H9 (cell line): ENCODE results near the gene KRT25. TPM values are rescaled to one million over a fixed set of nuclear protein-coding genes. Genes with fewer than 3 reads are reported as not detected.

Source experiments
- DNase-seq: peaks from one replicate; pipeline ENCODE4 v3.0.0-alpha.2; 2017
- H2AFZ ChIP-seq: one replicate; pipeline ENCODE4 v1.6.1; 2013; ENCODE audit warnings: mild to moderate bottlenecking, low read length, control low read depth, moderate library complexity
- H2AK5ac ChIP-seq: 2 replicates; pipeline ENCODE4 v1.6.1; 2013; ENCODE audit warnings: low read length, control low read depth, mixed read lengths; ENCODE audit not compliant: insufficient read length
- H2BK120ac ChIP-seq: one replicate; pipeline ENCODE4 v1.6.1; 2013; ENCODE audit warnings: low read depth, mild to moderate bottlenecking, low read length, control low read depth, inconsistent platforms; ENCODE audit not compliant: poor library complexity, severe bottlenecking
- H2BK12ac ChIP-seq: 2 replicates; pipeline ENCODE4 v1.6.1; 2013; ENCODE audit warnings: low read length, control low read depth, mixed read lengths, low read depth; ENCODE audit not compliant: insufficient read length
- H2BK15ac ChIP-seq: 2 replicates; pipeline ENCODE4 v1.6.1; 2013; ENCODE audit warnings: low read depth, low read length, control low read depth
- H2BK20ac ChIP-seq: one replicate; pipeline ENCODE4 v1.6.1; 2013; ENCODE audit warnings: low read depth, mild to moderate bottlenecking, low read length, control low read depth, inconsistent platforms; ENCODE audit not compliant: poor library complexity, severe bottlenecking
- H2BK5ac ChIP-seq: 2 replicates; pipeline ENCODE4 v1.6.1; 2013; ENCODE audit warnings: low read length, control low read depth, mixed read lengths; ENCODE audit not compliant: insufficient read length
- H3K14ac ChIP-seq: 2 replicates; pipeline ENCODE4 v1.6.1; 2013; ENCODE audit warnings: low read length, control low read depth; ENCODE audit not compliant: insufficient read depth
- H3K18ac ChIP-seq: 2 replicates; pipeline ENCODE4 v1.6.1; 2013; ENCODE audit warnings: low read depth, mild to moderate bottlenecking, mixed read lengths, low read length, control low read depth; ENCODE audit not compliant: insufficient read length
- H3K23ac ChIP-seq: 2 replicates; pipeline ENCODE4 v1.6.1; 2013; ENCODE audit warnings: low read length, control low read depth, mixed read lengths, low read depth; ENCODE audit not compliant: insufficient read length
- H3K23me2 ChIP-seq: 2 replicates; pipeline ENCODE4 v1.6.1; 2013; ENCODE audit warnings: low read depth, mild to moderate bottlenecking, mixed read lengths, low read length, control low read depth; ENCODE audit not compliant: insufficient read length, poor library complexity, severe bottlenecking
- H3K27ac ChIP-seq: 2 replicates; pipeline ENCODE4 v1.5.1; 2013; ENCODE audit warnings: low read length, control low read depth, mixed read lengths, low read depth; ENCODE audit not compliant: insufficient read length
- H3K27me3 ChIP-seq: 2 replicates; pipeline ENCODE4 v1.6.1; 2013; ENCODE audit warnings: low read length, control low read depth, inconsistent platforms; ENCODE audit not compliant: insufficient read depth
- H3K4ac ChIP-seq: 2 replicates; pipeline ENCODE4 v1.6.1; 2013; ENCODE audit warnings: low read depth, mild to moderate bottlenecking, control low read depth, inconsistent platforms, low read length, moderate library complexity
- H3K4me1 ChIP-seq: 2 replicates; pipeline ENCODE4 v1.6.1; 2013; ENCODE audit warnings: low read length, control low read depth, inconsistent platforms; ENCODE audit not compliant: insufficient read depth
- H3K4me2 ChIP-seq: 2 replicates; pipeline ENCODE4 v1.6.1; 2013; ENCODE audit warnings: low read length, control low read depth, mixed read lengths; ENCODE audit not compliant: insufficient read length, insufficient read depth
- H3K56ac ChIP-seq: 2 replicates; pipeline ENCODE4 v1.6.1; 2013; ENCODE audit warnings: low read depth, mild to moderate bottlenecking, mixed read lengths, low read length, control low read depth; ENCODE audit not compliant: insufficient read length
- H3K79me1 ChIP-seq: 2 replicates; pipeline ENCODE4 v1.6.1; 2013; ENCODE audit warnings: low read depth, mild to moderate bottlenecking, moderate library complexity, low read length, control low read depth, inconsistent platforms; ENCODE audit not compliant: insufficient read depth, poor library complexity, severe bottlenecking
- H3K79me2 ChIP-seq: 2 replicates; pipeline ENCODE4 v1.6.1; 2013; ENCODE audit warnings: low read length, control low read depth, inconsistent platforms; ENCODE audit not compliant: insufficient read depth
- H3K9ac ChIP-seq: 2 replicates; pipeline ENCODE4 v1.6.1; 2013; ENCODE audit warnings: low read length, control low read depth, mixed read lengths; ENCODE audit not compliant: insufficient read length; ENCODE audit errors: extremely low read depth
- H3K9me3 ChIP-seq: one replicate; pipeline ENCODE4 v1.6.1; 2013; ENCODE audit warnings: low read depth, low read length, inconsistent platforms; ENCODE audit not compliant: control insufficient read depth
- H3T11ph ChIP-seq: one replicate; pipeline ENCODE4 v1.6.1; 2013; ENCODE audit warnings: mild to moderate bottlenecking, low read length, control low read depth, inconsistent platforms
- H4K20me1 ChIP-seq: one replicate; pipeline ENCODE4 v1.6.1; 2013; ENCODE audit not compliant: control insufficient read depth, insufficient read length, insufficient read depth
- H4K5ac ChIP-seq: 2 replicates; pipeline ENCODE4 v1.6.1; 2013; ENCODE audit warnings: low read depth, mild to moderate bottlenecking, mixed read lengths, low read length, control low read depth; ENCODE audit not compliant: insufficient read length
- H4K8ac ChIP-seq: replicated peaks from 2 replicates; pipeline ENCODE4 v1.6.1; 2013; ENCODE audit warnings: low read length, control low read depth, mixed read lengths, low read depth; ENCODE audit not compliant: insufficient read length
- H4K91ac ChIP-seq: 2 replicates; pipeline ENCODE4 v1.6.1; 2013; ENCODE audit warnings: low read depth, mild to moderate bottlenecking, moderate library complexity, mixed read lengths, low read length, control low read depth; ENCODE audit not compliant: insufficient read length
- H3K27ac Mint-ChIP-seq, 3 experiments: 2 replicates in 2 of 3; 3 replicates in 1 of 3; pipeline ENCODE4 v1.8.0; 2020 to 2021; ENCODE audit warnings: mixed read lengths in 3 of 3, mild to moderate bottlenecking in 1 of 3, moderate library complexity in 1 of 3
- H3K27me3 Mint-ChIP-seq: 2 replicates; pipeline ENCODE4 v1.8.0; 2021; ENCODE audit warnings: low read depth, mild to moderate bottlenecking, moderate library complexity, mixed read lengths
- H3K36me3 Mint-ChIP-seq, 3 experiments: 2 replicates in 2 of 3; 3 replicates in 1 of 3; pipeline ENCODE4 v1.8.0; 2020 to 2021; ENCODE audit warnings: low read depth in 3 of 3, mixed read lengths in 3 of 3; ENCODE audit not compliant: insufficient read depth in 1 of 3
- H3K4me1 Mint-ChIP-seq, 2 experiments: 2 replicates each; pipeline ENCODE4 v1.8.0; 2020; ENCODE audit warnings: mixed read lengths in 2 of 2
- H3K4me3 Mint-ChIP-seq, 2 experiments: 2 replicates in 1 of 2; 3 replicates in 1 of 2; pipeline ENCODE4 v1.8.0; 2020 to 2021; ENCODE audit warnings: mild to moderate bottlenecking in 2 of 2, mixed read lengths in 2 of 2, moderate library complexity in 1 of 2
- H3K9me3 Mint-ChIP-seq, 2 experiments: 2 replicates in 1 of 2; 3 replicates in 1 of 2; pipeline ENCODE4 v1.8.0; 2020; ENCODE audit warnings: mild to moderate bottlenecking in 2 of 2, mixed read lengths in 2 of 2, moderate library complexity in 1 of 2
- CTCF ChIP-seq: fragments of 200-600 bp; sonication (generic); conservative IDR thresholded peaks from 3 replicates; pipeline ENCODE4 v1.8.0; 2021; ENCODE audit warnings: antibody characterized with exemption, mild to moderate bottlenecking
- WGBS: extraction: QIAGEN DNeasy Blood & Tissue Kit; methylation state at CpG from one replicate; pipeline ENCODE4 v1.1.7; 2013; ENCODE audit warnings: missing lambda C conversion rate, low lambda C conversion rate, mixed read lengths; ENCODE audit not compliant: insufficient read length; ENCODE audit errors: extremely low coverage; 5-methylcytosine and 5-hydroxymethylcytosine counted together
- total RNA-seq: library from RNA; stranded (reverse); gene quantifications from 2 replicates; pipeline ENCODE4 v1.2.1, GENCODE V29; 2021

Gene KRT25
- total RNA-seq, 1 experiment from 2014 or later = not detected

DNA sequence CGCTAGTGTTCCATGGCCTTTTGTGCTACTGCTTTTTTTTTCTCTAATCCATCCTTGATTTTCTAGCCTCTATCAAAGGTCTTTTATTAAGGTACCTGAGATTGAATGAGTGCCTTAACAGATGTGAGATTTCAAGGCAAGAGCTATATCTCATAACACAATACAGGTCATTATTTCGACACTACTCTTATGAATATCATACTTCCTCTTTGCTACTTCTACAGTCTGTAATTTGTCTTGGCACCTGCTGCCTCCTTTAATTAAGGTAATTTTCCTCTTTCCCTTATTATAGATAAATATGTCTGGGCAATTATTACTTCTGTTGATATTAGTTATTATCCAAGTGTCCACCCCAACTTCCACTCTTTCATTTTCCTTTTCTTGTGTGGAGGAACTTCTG, 39.3 kb upstream of the KRT25 start:
- no peaks in the 10 kb centered on the region for H3K27me3 ChIP-seq
- H4K20me1 ChIP-seq = no peaks in the 10 kb centered on the region
- no peak overlapping the region for H2BK120ac ChIP-seq
- no peak for TF ChIP-seq CTCF
- H3K9me3 Mint-ChIP-seq = no peaks in the 10 kb centered on the region
- H3K18ac ChIP-seq = no peak overlapping the region
- no peak overlapping the region for H2AK5ac ChIP-seq
- H2BK5ac ChIP-seq = no peak overlapping the region
- no peak overlapping the region for H3K9ac ChIP-seq
- H3K79me2 ChIP-seq = no peaks in the 10 kb centered on the region
- H4K8ac ChIP-seq = no peak overlapping the region
- H3K79me1 ChIP-seq = no peaks in the 10 kb centered on the region
- peaks cover 24% of the 10 kb centered on the region for H3K27me3 Mint-ChIP-seq
- H3K56ac ChIP-seq = no peak overlapping the region
- H3K27ac ChIP-seq = no peak overlapping the region
- no peaks in the 10 kb centered on the region for H3K9me3 ChIP-seq
- no peak overlapping the region for H4K5ac ChIP-seq
- no peak overlapping the region for H3K23ac ChIP-seq
- H3K4me1 Mint-ChIP-seq = no peaks in the 10 kb centered on the region; a peak in 1 of 4 replicates
- H3K4me2 ChIP-seq = no peak overlapping the region
- no peak overlapping the region for H3K27ac Mint-ChIP-seq
- no peak overlapping the region for H3K14ac ChIP-seq
- H4K91ac ChIP-seq = no peak overlapping the region
- H3K4me1 ChIP-seq = no peaks in the 10 kb centered on the region
- H2BK12ac ChIP-seq = no peak overlapping the region
- H3K4ac ChIP-seq = no peak overlapping the region
- no peak overlapping the region for H2BK15ac ChIP-seq
- H3K4me3 Mint-ChIP-seq = no peak overlapping the region
- WGBS = no CpG with 5 or more reads among the region's 2 CpGs
- H3K23me2 ChIP-seq = no peaks in the 10 kb centered on the region
- no peaks in the 10 kb centered on the region for H3K36me3 Mint-ChIP-seq
- no peak for DNase-seq
- no peak overlapping the region for H2BK20ac ChIP-seq
- no peak overlapping the region for H2AFZ ChIP-seq
- no peak overlapping the region for H3T11ph ChIP-seq
